Measurements from ENCODE around the gene EDAR.
A peak's percentile ranks its signal among the peaks of the same experiment; 100 is the strongest.

EDAR gene

DNA sequence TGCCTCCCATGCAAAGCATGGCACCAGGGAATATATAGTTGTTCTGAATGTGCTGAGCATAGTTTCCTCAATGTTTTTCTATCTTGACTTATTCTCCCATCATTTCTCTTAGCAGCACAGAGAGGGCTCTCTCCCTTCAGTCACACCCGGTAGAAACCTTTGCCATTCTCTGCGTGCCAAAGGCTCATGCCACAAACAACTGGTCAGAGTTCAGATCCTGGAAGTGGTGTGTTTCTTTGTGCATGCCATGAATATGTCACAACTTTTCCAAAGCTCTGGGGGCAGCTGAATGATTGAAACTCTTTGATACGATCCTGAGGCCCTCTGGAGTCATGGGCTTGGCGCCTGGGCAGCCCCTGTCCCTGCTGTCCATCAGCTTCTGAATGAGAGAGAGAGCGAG lies 28.0 kb upstream of the EDAR start:
- DNase-seq (ENCODE audit: low read depth), result no peak
- TF ChIP-seq, protein P1, sequence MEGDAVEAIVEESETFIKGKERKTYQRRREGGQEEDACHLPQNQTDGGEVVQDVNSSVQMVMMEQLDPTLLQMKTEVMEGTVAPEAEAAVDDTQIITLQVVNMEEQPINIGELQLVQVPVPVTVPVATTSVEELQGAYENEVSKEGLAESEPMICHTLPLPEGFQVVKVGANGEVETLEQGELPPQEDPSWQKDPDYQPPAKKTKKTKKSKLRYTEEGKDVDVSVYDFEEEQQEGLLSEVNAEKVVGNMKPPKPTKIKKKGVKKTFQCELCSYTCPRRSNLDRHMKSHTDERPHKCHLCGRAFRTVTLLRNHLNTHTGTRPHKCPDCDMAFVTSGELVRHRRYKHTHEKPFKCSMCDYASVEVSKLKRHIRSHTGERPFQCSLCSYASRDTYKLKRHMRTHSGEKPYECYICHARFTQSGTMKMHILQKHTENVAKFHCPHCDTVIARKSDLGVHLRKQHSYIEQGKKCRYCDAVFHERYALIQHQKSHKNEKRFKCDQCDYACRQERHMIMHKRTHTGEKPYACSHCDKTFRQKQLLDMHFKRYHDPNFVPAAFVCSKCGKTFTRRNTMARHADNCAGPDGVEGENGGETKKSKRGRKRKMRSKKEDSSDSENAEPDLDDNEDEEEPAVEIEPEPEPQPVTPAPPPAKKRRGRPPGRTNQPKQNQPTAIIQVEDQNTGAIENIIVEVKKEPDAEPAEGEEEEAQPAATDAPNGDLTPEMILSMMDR (conservative IDR thresholded peaks at IDR 0.05; ENCODE audit: low read depth, low read length), result no peak
- no peak overlapping the region for H3K4me3 ChIP-seq (ENCODE audit: low read depth, low read length)

DNA sequence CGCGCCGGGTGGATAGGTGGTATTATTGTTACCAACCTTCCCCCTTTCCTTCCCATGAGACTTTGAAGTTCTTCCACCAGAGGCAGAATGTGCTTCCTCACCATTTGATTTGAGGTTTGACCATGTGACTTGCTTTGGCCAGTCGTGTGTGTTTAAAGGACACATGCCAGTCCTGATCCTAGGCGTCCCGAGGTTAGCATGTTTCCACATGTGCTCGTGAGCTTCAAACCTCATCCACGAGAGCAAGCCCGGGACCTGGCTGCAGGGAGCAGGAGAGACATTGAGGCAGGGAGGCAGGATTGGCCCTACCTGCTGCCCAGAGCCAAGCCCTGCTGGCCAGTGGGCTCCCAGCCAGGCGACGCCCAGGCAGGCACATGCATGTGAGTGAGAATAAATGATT lies 27.4 kb upstream of the EDAR start:
- H3K4me3 ChIP-seq (ENCODE audit: low read depth, low read length), result no peak overlapping the region
- TF ChIP-seq, protein P1 (conservative IDR thresholded peaks at IDR 0.05; ENCODE audit: low read depth, low read length), result no peak
- DNase-seq (ENCODE audit: low read depth), result no peak

DNA sequence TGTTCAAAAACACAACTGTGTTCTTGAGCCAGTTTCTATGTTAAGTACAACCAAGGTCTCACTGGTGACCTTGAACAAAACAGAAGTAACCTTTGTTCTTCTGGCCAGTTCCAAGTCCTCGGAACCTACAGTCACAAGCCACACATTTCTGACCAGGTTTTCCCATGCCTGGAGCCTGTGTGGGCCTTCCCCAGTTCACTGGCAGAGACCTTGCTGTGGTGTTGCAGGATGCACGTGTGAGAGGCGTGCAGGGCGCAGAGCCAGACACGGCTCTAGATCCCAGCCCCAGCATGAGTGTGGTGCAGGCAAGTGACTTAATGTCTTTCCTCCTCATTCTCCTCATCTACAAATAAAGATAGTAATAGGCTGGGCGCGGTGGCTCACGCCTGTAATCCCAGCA lies 25.5 kb upstream of the EDAR start:
- TF ChIP-seq, protein P1 (conservative IDR thresholded peaks at IDR 0.05; ENCODE audit: low read depth, low read length), result no peak

DNA sequence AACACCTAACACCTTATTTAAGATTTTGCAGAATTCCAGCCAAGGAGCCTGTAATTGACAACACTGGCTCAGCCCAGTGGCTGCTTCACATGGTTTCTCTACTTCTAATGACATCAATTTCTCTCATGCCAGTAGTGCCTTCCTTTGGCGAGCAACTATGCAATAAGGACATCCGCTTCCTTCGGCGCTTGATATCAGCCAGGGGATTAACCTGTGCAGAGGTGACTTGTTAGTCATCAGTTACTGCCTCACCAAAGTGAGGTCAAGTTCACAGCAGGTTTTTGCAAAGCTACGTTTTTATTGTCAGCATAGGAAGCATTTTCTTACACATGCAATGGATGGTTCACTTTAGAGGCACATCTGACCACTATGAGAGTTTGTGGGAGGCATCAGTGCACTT lies 24.0 kb upstream of the EDAR start:
- DNase-seq (ENCODE audit: low read depth), result no peak
- H3K4me3 ChIP-seq (ENCODE audit: low read depth, low read length), result no peak overlapping the region
- TF ChIP-seq, protein P1 (conservative IDR thresholded peaks at IDR 0.05; ENCODE audit: low read depth, low read length), result no peak

More for the DNA sequence above, 25.5 kb upstream of the EDAR start:
- DNase-seq (ENCODE audit: low read depth), result no peak
- H3K4me3 ChIP-seq (ENCODE audit: low read depth, low read length), result no peak overlapping the region

DNA sequence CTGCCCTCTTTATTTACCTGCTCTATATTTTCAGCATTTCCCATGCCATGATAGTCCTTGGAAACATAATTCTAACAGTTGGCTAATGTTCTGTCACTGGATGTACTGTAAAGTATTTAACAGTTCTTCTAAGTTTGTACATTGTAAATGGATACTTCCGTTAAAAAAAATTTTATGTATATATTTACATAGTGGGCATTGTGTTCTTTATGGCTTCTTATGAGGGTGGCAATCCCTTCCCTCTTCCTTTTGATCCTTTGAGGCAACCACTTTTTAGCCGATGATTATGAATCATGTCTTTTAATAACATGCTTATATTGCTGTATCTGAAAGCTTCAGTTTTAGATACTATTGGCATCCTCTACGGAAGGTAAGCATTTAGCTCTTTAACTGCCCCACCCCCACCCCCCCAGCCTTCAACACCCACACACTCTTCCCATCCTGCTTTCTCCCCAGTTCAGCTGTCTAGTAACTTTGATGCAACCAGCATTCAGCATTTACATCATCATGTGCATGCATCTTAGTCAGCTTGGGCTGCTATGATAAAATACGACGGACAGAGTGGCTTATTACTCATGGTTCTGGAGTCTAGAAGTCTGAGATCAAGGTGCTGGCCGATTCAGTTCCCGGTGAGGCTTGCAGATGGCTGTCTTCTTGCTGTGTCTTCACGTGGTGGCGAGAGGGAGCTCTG lies 21.0 kb upstream of the EDAR start:
- TF ChIP-seq, protein P1 (conservative IDR thresholded peaks at IDR 0.05; ENCODE audit: low read depth, low read length), result no peak
- DNase-seq (ENCODE audit: low read depth), result peak; percentile 58
- H3K4me3 ChIP-seq (ENCODE audit: low read depth, low read length), result no peak overlapping the region

DNA sequence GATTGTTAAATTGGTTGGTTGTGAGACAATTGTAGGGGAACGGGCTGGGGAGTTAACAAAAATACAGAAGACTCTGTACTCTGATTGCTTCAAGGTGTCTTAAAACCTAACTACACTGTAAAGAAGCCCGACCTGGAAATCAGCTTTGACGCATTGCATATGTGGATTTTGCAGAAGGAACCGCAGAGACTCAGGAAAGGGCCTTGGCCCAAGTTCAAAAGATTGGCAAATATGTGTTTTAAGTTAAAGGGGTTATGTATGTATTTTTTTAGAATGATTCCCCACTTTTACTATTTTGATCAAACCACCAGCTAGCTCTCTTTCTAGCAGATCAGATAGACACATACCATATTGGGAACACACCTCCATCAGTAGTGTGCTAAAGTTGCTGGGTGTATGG lies 18.0 kb upstream of the EDAR start:
- no peak overlapping the region for H3K4me3 ChIP-seq (ENCODE audit: low read depth, low read length)
- DNase-seq (ENCODE audit: low read depth), result no peak
- TF ChIP-seq, protein P1 (conservative IDR thresholded peaks at IDR 0.05; ENCODE audit: low read depth, low read length), result no peak

DNA sequence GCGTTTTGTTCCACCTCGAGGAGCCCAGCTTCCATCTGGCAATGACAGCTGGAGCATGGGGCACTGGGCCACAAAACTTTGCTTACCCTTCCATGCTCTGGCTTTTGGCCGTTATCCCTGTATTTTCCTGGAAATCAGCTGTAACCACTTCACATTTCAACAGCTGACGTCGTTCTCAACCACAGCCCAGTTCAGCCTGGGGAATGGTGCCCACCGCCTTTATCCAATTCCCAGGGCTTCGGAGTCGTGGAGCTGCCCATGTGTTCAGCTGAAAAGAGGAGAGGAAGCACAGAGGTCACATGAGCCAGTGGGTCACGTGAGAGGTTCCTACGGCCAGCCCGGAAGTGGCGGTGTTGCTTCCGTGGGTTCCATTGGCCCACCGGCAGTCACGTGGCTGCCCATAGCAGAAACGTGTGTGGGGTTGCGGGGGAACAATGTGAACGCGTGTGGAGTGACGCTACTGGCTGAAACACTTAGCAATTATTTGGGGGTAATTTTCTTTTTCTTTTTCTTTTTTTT lies 16.7 kb upstream of the EDAR start:
- DNase-seq (ENCODE audit: low read depth), result no peak
- H3K4me3 ChIP-seq (ENCODE audit: low read depth, low read length), result no peak overlapping the region
- TF ChIP-seq, protein P1 (conservative IDR thresholded peaks at IDR 0.05; ENCODE audit: low read depth, low read length), result no peak

All from choroid plexus epithelial cell (primary cell).